Measurements from ENCODE around the gene MAST4. TPM values are rescaled to one million over a fixed set of nuclear protein-coding genes. Genes with fewer than 3 reads are reported as not detected.

MAST4 gene
- total RNA-seq, 1 donor, result 12.7 TPM

DNA sequence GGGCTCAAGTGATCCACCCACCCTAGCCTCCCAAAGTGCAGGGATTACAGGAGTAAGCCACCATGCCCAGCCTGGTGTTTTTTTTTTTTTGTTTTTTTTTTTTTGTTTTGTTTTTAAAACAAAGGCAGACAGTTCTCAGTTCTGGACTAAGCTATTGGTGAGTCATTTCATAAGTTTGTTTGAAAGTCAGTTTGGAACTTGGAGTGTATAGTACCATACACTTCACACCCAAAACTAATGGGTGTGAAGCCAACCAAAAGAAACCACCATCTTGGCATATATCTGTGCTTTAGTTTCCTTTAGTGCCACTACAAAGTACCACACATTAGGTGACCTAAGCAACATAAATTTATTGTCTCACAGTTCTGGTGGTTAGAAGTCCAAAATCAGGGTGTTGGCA lies 13.4 kb downstream of the MAST4 start:
- Histone ChIP-seq H3K4me1 (ENCODE audit: insufficient read depth, low read length) (no peaks in the 10 kb centered on the region), H3K79me2 (ENCODE audit: insufficient read depth, low read length) (no peaks in the 10 kb centered on the region), H2AFZ (ENCODE audit: low read length) (no peak overlapping the region), H3K9me3 (ENCODE audit: low read depth, low read length) (no peaks in the 10 kb centered on the region), H3K4me2 (ENCODE audit: insufficient read depth, low read length) (no peak overlapping the region), H3K27ac (ENCODE audit: low read depth, low read length) (no peak overlapping the region), H3K4me3 (ENCODE audit: insufficient read depth, low read length) (no peak overlapping the region), H4K20me1 (ENCODE audit: insufficient read depth, low read length) (no peaks in the 10 kb centered on the region), H3K36me3 (ENCODE audit: insufficient read depth, low read length) (no peaks in the 10 kb centered on the region), H3K27me3 (ENCODE audit: insufficient read depth, low read length) (peaks cover 5% of the 10 kb centered on the region)
- TF ChIP-seq, protein P1, sequence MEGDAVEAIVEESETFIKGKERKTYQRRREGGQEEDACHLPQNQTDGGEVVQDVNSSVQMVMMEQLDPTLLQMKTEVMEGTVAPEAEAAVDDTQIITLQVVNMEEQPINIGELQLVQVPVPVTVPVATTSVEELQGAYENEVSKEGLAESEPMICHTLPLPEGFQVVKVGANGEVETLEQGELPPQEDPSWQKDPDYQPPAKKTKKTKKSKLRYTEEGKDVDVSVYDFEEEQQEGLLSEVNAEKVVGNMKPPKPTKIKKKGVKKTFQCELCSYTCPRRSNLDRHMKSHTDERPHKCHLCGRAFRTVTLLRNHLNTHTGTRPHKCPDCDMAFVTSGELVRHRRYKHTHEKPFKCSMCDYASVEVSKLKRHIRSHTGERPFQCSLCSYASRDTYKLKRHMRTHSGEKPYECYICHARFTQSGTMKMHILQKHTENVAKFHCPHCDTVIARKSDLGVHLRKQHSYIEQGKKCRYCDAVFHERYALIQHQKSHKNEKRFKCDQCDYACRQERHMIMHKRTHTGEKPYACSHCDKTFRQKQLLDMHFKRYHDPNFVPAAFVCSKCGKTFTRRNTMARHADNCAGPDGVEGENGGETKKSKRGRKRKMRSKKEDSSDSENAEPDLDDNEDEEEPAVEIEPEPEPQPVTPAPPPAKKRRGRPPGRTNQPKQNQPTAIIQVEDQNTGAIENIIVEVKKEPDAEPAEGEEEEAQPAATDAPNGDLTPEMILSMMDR (IDR thresholded peaks at IDR 0.05; ENCODE audit: extremely low read depth, low read depth, low read length), result no peak
- no peak for DNase-seq (ENCODE audit: insufficient read length, low spot score, missing footprints)

DNA sequence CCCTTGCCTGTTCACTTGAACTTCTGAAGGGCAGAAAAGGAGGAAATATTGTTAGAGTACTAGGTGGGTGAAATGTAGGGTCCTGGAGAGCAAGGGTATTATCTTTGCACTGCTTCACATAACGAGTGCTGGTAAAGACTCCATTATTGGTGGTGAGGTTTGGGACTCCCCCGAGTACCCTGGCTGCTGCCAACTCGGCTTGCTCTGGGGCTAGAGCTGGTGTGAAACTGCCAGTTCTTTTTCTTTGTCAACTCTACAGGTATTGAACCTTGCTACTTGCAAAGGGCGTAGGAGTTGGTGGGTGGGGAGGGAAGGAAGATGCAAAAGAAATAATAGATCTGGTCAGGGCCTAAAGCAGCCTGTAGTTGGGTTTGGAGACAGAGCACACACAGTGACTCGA lies 16.0 kb downstream of the MAST4 start:
- no peak overlapping the region for H3K4me2 ChIP-seq (ENCODE audit: insufficient read depth, low read length)
- no peak overlapping the region for H2AFZ ChIP-seq (ENCODE audit: low read length)
- no peaks in the 10 kb centered on the region for H3K79me2 ChIP-seq (ENCODE audit: insufficient read depth, low read length)
- H3K4me1 ChIP-seq (ENCODE audit: insufficient read depth, low read length), result no peaks in the 10 kb centered on the region
- peaks cover 5% of the 10 kb centered on the region for H3K27me3 ChIP-seq (ENCODE audit: insufficient read depth, low read length)
- H3K36me3 ChIP-seq (ENCODE audit: insufficient read depth, low read length), result no peaks in the 10 kb centered on the region
- H4K20me1 ChIP-seq (ENCODE audit: insufficient read depth, low read length), result no peaks in the 10 kb centered on the region
- no peak overlapping the region for H3K27ac ChIP-seq (ENCODE audit: low read depth, low read length)
- TF ChIP-seq, protein P1 (IDR thresholded peaks at IDR 0.05; ENCODE audit: extremely low read depth, low read depth, low read length), result no peak
- no peak for DNase-seq (ENCODE audit: insufficient read length, low spot score, missing footprints)
- no peak overlapping the region for H3K4me3 ChIP-seq (ENCODE audit: insufficient read depth, low read length)
- H3K9me3 ChIP-seq (ENCODE audit: low read depth, low read length), result no peaks in the 10 kb centered on the region

DNA sequence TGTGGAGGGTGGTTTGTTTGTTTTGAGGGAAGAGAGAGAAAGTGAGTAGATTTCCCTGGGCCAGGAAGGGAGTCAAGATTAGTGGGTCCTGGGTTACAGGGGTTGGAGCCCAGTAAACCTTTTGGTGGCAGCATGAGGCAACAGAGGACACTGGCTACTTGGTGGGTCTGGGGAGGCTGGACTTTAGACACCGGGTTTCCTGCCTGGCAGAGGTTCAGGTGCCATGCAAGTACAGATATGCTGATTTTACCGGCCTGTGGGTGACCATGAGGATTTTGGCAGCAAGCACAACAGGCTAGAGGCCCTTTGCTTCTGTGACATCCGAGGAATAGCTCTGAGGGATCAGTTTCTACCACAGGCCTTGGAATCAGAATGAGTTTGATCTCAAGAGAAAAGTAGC lies 18.9 kb downstream of the MAST4 start:
- no peak overlapping the region for H2AFZ ChIP-seq (ENCODE audit: low read length)
- no peaks in the 10 kb centered on the region for H3K36me3 ChIP-seq (ENCODE audit: insufficient read depth, low read length)
- no peak overlapping the region for H3K4me3 ChIP-seq (ENCODE audit: insufficient read depth, low read length)
- no peak overlapping the region for H3K4me2 ChIP-seq (ENCODE audit: insufficient read depth, low read length)
- no peaks in the 10 kb centered on the region for H3K4me1 ChIP-seq (ENCODE audit: insufficient read depth, low read length)
- no peak overlapping the region for H3K27ac ChIP-seq (ENCODE audit: low read depth, low read length)
- no peaks in the 10 kb centered on the region for H3K9me3 ChIP-seq (ENCODE audit: low read depth, low read length)
- no peaks in the 10 kb centered on the region for H3K79me2 ChIP-seq (ENCODE audit: insufficient read depth, low read length)
- no peaks in the 10 kb centered on the region for H4K20me1 ChIP-seq (ENCODE audit: insufficient read depth, low read length)
- TF ChIP-seq, protein P1 (IDR thresholded peaks at IDR 0.05; ENCODE audit: extremely low read depth, low read depth, low read length), result no peak
- H3K27me3 ChIP-seq (ENCODE audit: insufficient read depth, low read length), result peaks cover 6% of the 10 kb centered on the region
- DNase-seq (ENCODE audit: insufficient read length, low spot score, missing footprints), result no peak

DNA sequence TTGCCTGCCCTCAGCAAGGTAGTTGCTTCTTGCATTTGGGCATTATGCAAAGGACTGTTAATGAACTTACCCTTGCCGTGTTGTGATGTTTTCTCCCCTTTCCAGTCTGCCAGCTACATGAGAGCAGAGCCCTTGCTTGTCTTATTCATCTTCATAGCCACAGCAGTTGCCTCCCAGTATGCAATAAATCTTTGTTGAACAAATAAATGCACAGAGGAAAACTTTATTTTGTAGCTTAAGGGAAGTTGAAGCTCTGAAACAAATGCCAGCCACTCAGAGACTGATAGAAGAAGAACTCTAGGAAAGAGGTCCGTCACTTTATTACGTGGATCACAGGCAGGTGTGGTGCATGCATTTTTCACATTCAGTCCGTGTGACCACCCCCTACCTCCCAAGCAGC lies 19.7 kb downstream of the MAST4 start:
- Histone ChIP-seq H3K4me1 (ENCODE audit: insufficient read depth, low read length) (no peaks in the 10 kb centered on the region), H3K9me3 (ENCODE audit: low read depth, low read length) (no peaks in the 10 kb centered on the region), H3K27me3 (ENCODE audit: insufficient read depth, low read length) (peaks cover 3% of the 10 kb centered on the region)

More for the DNA sequence above, 19.7 kb downstream of the MAST4 start:
- Histone ChIP-seq H4K20me1 (ENCODE audit: insufficient read depth, low read length) (no peaks in the 10 kb centered on the region), H3K27ac (ENCODE audit: low read depth, low read length) (no peak overlapping the region), H3K79me2 (ENCODE audit: insufficient read depth, low read length) (no peaks in the 10 kb centered on the region), H3K36me3 (ENCODE audit: insufficient read depth, low read length) (no peaks in the 10 kb centered on the region), H3K4me3 (ENCODE audit: insufficient read depth, low read length) (no peak overlapping the region), H3K4me2 (ENCODE audit: insufficient read depth, low read length) (no peak overlapping the region), H2AFZ (ENCODE audit: low read length) (no peak overlapping the region)
- no peak for DNase-seq (ENCODE audit: insufficient read length, low spot score, missing footprints)
- TF ChIP-seq, protein P1 (IDR thresholded peaks at IDR 0.05; ENCODE audit: extremely low read depth, low read depth, low read length), result no peak
